A549 (cell line): Measurements from ENCODE around the gene PPP1R9A. TPM values are rescaled to one million over a fixed set of nuclear protein-coding genes. Genes with fewer than 3 reads are reported as not detected.

ENCODE experiments used
- ATAC-seq, 2 experiments: fragments of 200-7000 bp in 1 of 2; fragments of >200 bp in 1 of 2; cut with Nextera tagmentation in 1 of 2; cut with Tn5 transposase in 1 of 2; 3 replicates each; pipeline versions ENCODE4 v1.8.0 to v1.9.1; 2018 to 2020; ENCODE audit warnings: mild to moderate bottlenecking in 1 of 2, moderate library complexity in 1 of 2
- CTCF ChIA-PET: fragments of 300-600 bp; sonication (Branson Sonifier 250); formaldehyde crosslinking; extraction: SDS; loops from one replicate; lab custom pipeline; 2021; ENCODE audit warnings: antibody characterized with exemption, inconsistent platforms; lab: Yijun Ruan, JAX
- POLR2A ChIA-PET: fragments of 350-600 bp; formaldehyde crosslinking; extraction: SDS; loops from one replicate; lab custom pipeline; 2021; ENCODE audit warnings: antibody characterized with exemption, inconsistent platforms; lab: Yijun Ruan, JAX
- DNase-seq, 2 experiments: peaks; one replicate each; pipeline versions ENCODE4 v3.0.0 to v3.0.0-alpha.2; 2011 to 2016; ENCODE audit warnings: low read depth in 1 of 2, low spot score in 1 of 2
- FAIRE-seq: peaks from 2 replicates; lab custom pipeline; 2011; peaks lifted over from hg19 to GRCh38; lab: Jason Lieb, UNC
- H3K27ac ChIP-seq, 2 experiments: fragments of >200 bp; sonication (Bioruptor Twin); formaldehyde crosslinking; 3 replicates each; pipeline ENCODE4 v1.5.1; 2016 to 2017
- H3K4me1 ChIP-seq: fragments of >200 bp; sonication (Bioruptor Twin); formaldehyde crosslinking; 3 replicates; pipeline ENCODE4 v1.6.1; 2016
- H3K4me2 ChIP-seq: fragments of >200 bp; sonication (Bioruptor Twin); formaldehyde crosslinking; 3 replicates; pipeline ENCODE4 v1.6.1; 2016
- H3K4me3 ChIP-seq: fragments of >200 bp; sonication (Bioruptor Twin); formaldehyde crosslinking; 3 replicates; pipeline ENCODE4 v1.5.1; 2016
- H3K9me3 ChIP-seq: fragments of >200 bp; sonication (Bioruptor Twin); formaldehyde crosslinking; 3 replicates; pipeline ENCODE4 v1.6.1; 2016
- ATOH8 ChIP-seq: fragments of 250-450 bp; sonication (Bioruptor Pico); IDR thresholded peaks from 2 replicates; pipeline ENCODE4 v1.5.0; 2020; ENCODE audit warnings: low read depth, mild to moderate bottlenecking, moderate library complexity
- BCL3 ChIP-seq: fragments of >200 bp; sonication (Bioruptor Twin); formaldehyde crosslinking; IDR thresholded peaks from 3 replicates; pipeline ENCODE4 v1.6.1; 2016
- BHLHE40 ChIP-seq: IDR thresholded peaks from 2 replicates; pipeline ENCODE4 v1.6.1; 2012; ENCODE audit warnings: low read depth, low read length, inconsistent platforms
- E2F6 ChIP-seq: IDR thresholded peaks from 2 replicates; pipeline ENCODE4 v1.6.1; 2012; ENCODE audit warnings: low read depth, borderline replicate concordance
- EP300 ChIP-seq, 2 experiments: fragments of >200 bp; sonication (Bioruptor Twin); formaldehyde crosslinking; IDR thresholded peaks; 2 replicates in 1 of 2; 3 replicates in 1 of 2; pipeline ENCODE4 v1.6.1; 2016 to 2017
- HES2 ChIP-seq: fragments of >200 bp; sonication (Bioruptor Twin); formaldehyde crosslinking; IDR thresholded peaks from 2 replicates; pipeline ENCODE4 v1.6.1; 2016
- HEYL ChIP-seq: fragments of 250-450 bp; sonication (Bioruptor Pico); IDR thresholded peaks from 2 replicates; pipeline ENCODE4 v1.8.0; 2021; ENCODE audit warnings: mild to moderate bottlenecking, moderate library complexity
- HOXA7 ChIP-seq: fragments of 250-450 bp; sonication (Bioruptor Pico); IDR thresholded peaks from 2 replicates; pipeline ENCODE4 v1.5.0; 2020; ENCODE audit warnings: mild to moderate bottlenecking, moderate library complexity
- JUN ChIP-seq, 2 experiments: fragments of >200 bp; sonication (Bioruptor Twin); formaldehyde crosslinking; IDR thresholded peaks; 2 replicates in 1 of 2; 3 replicates in 1 of 2; pipeline ENCODE4 v1.6.1; 2016 to 2017
- MAFK ChIP-seq: fragments of 450-650 bp; IDR thresholded peaks from 2 replicates; pipeline ENCODE4 v1.6.1; 2014; ENCODE audit not compliant: partially characterized antibody
- MAX ChIP-seq: IDR thresholded peaks from 2 replicates; pipeline ENCODE4 v1.6.1; 2012
- PBX3 ChIP-seq: IDR thresholded peaks from 2 replicates; pipeline ENCODE4 v1.6.1; 2012
- REST ChIP-seq: fragments of 200-600 bp; sonication (generic); IDR thresholded peaks from 2 replicates; pipeline ENCODE4 v1.6.1; 2016; ENCODE audit warnings: antibody characterized with exemption, mild to moderate bottlenecking, moderate library complexity
- TP53 ChIP-seq: fragments of 250-450 bp; sonication (Bioruptor Pico); IDR thresholded peaks from 2 replicates; pipeline ENCODE4 v1.5.0; 2021; ENCODE audit warnings: mild to moderate bottlenecking, moderate library complexity
- ZFP36 ChIP-seq: fragments of 450-650 bp; IDR thresholded peaks from 2 replicates; pipeline ENCODE4 v1.6.1; 2014; ENCODE audit warnings: borderline replicate concordance; ENCODE audit not compliant: partially characterized antibody
- WGBS: methylation state at CpG from one replicate; pipeline ENCODE4 v1.1.6; 2017; ENCODE audit errors: missing lambda C conversion rate; 5-methylcytosine and 5-hydroxymethylcytosine counted together
- polyA plus RNA-seq, 4 experiments: library from polyadenylated mRNA; depleted of rRNA in 3 of 4; stranded (reverse); fragments of >200 nt; fragmentation: RNase III in 1 of 4; extraction: RNeasy Plus Mini Kit Qiagen cat#74134 plus additional on column Dnase treatment in 1 of 4; gene quantifications; 2 replicates in 3 of 4; 3 replicates in 1 of 4; pipeline ENCODE4 v1.2.3, GENCODE V29; 2011 to 2017

PPP1R9A gene
- polyA plus RNA-seq, 2 of the 4 experiments (the other 2 are of a cell fraction): 5.0 to 18.7 TPM

GRCh38 chr7:95219721-95220120 lies 312.3 kb downstream of the PPP1R9A start:
- CTCF ChIA-PET: no interaction called here
- no peak overlapping the region for H3K27ac ChIP-seq
- FAIRE-seq: no peak
- no peaks in the 10 kb centered on the region for H3K9me3 ChIP-seq
- TF ChIP-seq JUN (IDR thresholded peaks at IDR 0.05): no peak
- TF ChIP-seq MAFK: no peak
- no peak for TF ChIP-seq ZFP36
- TF ChIP-seq, all 56 proteins: peak for 0
- Histone ChIP-seq H3K4me1 (no peaks in the 10 kb centered on the region), H3K4me3 (no peak overlapping the region), H3K4me2 (no peak overlapping the region)
- POLR2A ChIA-PET: no interaction called here
- ATAC-seq (no peak), DNase-seq (no peak)
- WGBS: 88% methylated on average over 2 of the region's 2 CpGs

GRCh38 chr7:95220328-95220727 lies 312.9 kb downstream of the PPP1R9A start:
- H3K4me1 ChIP-seq: no peaks in the 10 kb centered on the region
- DNase-seq: no peak
- H3K4me2 ChIP-seq: no peak overlapping the region
- ATAC-seq: no peak
- ChIA-PET POLR2A (no interaction called here), CTCF (no interaction called here)
- no peak for TF ChIP-seq HOXA7
- no peak for TF ChIP-seq MAX
- TF ChIP-seq REST: no peak
- WGBS: 93% methylated on average over 3 of the region's 3 CpGs
- H3K27ac ChIP-seq: no peak overlapping the region
- no peak overlapping the region for H3K4me3 ChIP-seq
- no peaks in the 10 kb centered on the region for H3K9me3 ChIP-seq
- no peak for FAIRE-seq

GRCh38 chr7:95225301-95225700 lies 317.9 kb downstream of the PPP1R9A start:
- Histone ChIP-seq H3K4me1 (no peaks in the 10 kb centered on the region), H3K4me3 (no peak overlapping the region), H3K9me3 (no peaks in the 10 kb centered on the region), H3K27ac (no peak overlapping the region), H3K4me2 (no peak overlapping the region)
- ChIA-PET POLR2A (no interaction called here), CTCF (interaction anchor here (1.9 to 2.1 kb wide), 2 partner anchors 22 to 26 kb away, joined by 4 to 8 read pairs; no protein-coding TSS in a partner anchor)
- 91% methylated on average over 2 of the region's 2 CpGs for WGBS
- ATAC-seq (no peak), DNase-seq (no peak), FAIRE-seq (no peak)
- no peak for TF ChIP-seq MAX

GRCh38 chr7:95229301-95229700 lies 321.9 kb downstream of the PPP1R9A start:
- ATAC-seq (no peak), DNase-seq (no peak), FAIRE-seq (no peak)
- CTCF ChIA-PET: interaction anchor here (0.6 to 2.8 kb wide), 4 partner anchors 18 to 465 kb away, joined by 3 to 11 read pairs (median 3); no protein-coding TSS in a partner anchor
- H3K4me1 ChIP-seq: no peaks in the 10 kb centered on the region
- POLR2A ChIA-PET: no interaction called here
- no peak overlapping the region for H3K27ac ChIP-seq
- TF ChIP-seq BCL3 (no peak), HES2 (no peak), E2F6 (no peak), EP300 (IDR thresholded peaks at IDR 0.05) (no peak), PBX3 (no peak), BHLHE40 (no peak), ZFP36 (no peak), HEYL (CRISPR knock-in tag) (no peak), TP53 (no peak), ATOH8 (no peak)
- H3K9me3 ChIP-seq: no peaks in the 10 kb centered on the region
- H3K4me3 ChIP-seq: no peak overlapping the region
- 89% methylated on average over 5 of the region's 5 CpGs for WGBS
- H3K4me2 ChIP-seq: no peak overlapping the region
